ENCODE data around the gene GRIN3B.

The GRIN3B gene

GRCh38 chr19:960020-960419, 40.2 kb upstream of the GRIN3B start:
- no peak for ATAC-seq
- TF ChIP-seq ESRRG (CRISPR knock-in tag; IDR thresholded peaks at IDR 0.05): no peak
- TF ChIP-seq CREB5 (CRISPR knock-in tag; IDR thresholded peaks at IDR 0.05; ENCODE audit: low read depth): no peak
- TF ChIP-seq POU6F1 (CRISPR knock-in tag; IDR thresholded peaks at IDR 0.05; ENCODE audit: borderline replicate concordance, low read depth): no peak
- no peak for TF ChIP-seq CSDC2 (CRISPR knock-in tag; IDR thresholded peaks at IDR 0.05)
- no peak for TF ChIP-seq ZNF70 (CRISPR knock-in tag; IDR thresholded peaks at IDR 0.05)
- no peak for TF ChIP-seq ZFP3 (CRISPR knock-in tag; IDR thresholded peaks at IDR 0.05)
- TF ChIP-seq TSHZ2 (CRISPR knock-in tag; IDR thresholded peaks at IDR 0.05): no peak
- TF ChIP-seq CSRNP3 (CRISPR knock-in tag; IDR thresholded peaks at IDR 0.05): no peak
- TF ChIP-seq GLIS3 (CRISPR knock-in tag; IDR thresholded peaks at IDR 0.05): no peak
- no peak for TF ChIP-seq TCF4 (CRISPR knock-in tag; IDR thresholded peaks at IDR 0.05; ENCODE audit: borderline replicate concordance)
- no peak for TF ChIP-seq PATZ1 (CRISPR knock-in tag; IDR thresholded peaks at IDR 0.05; ENCODE audit: borderline replicate concordance)
- no peak for TF ChIP-seq PPARA (CRISPR knock-in tag; IDR thresholded peaks at IDR 0.05; ENCODE audit: borderline replicate concordance)
- TF ChIP-seq ZFP30 (CRISPR knock-in tag; IDR thresholded peaks at IDR 0.05): no peak
- no peak for TF ChIP-seq RARB (CRISPR knock-in tag; IDR thresholded peaks at IDR 0.05)
- TF ChIP-seq OSR1 (CRISPR knock-in tag; IDR thresholded peaks at IDR 0.05): no peak
- TF ChIP-seq BACH2 (CRISPR knock-in tag; IDR thresholded peaks at IDR 0.05; ENCODE audit: borderline replicate concordance): no peak
- TF ChIP-seq SNAI2 (CRISPR knock-in tag; IDR thresholded peaks at IDR 0.05): no peak
- TF ChIP-seq TOX (CRISPR knock-in tag; IDR thresholded peaks at IDR 0.05; ENCODE audit: borderline replicate concordance): no peak
- TF ChIP-seq ZC3H10 (CRISPR knock-in tag; IDR thresholded peaks at IDR 0.05): no peak
- TF ChIP-seq ZNF565 (CRISPR knock-in tag; conservative IDR thresholded peaks at IDR 0.05; ENCODE audit: low read depth): no peak

- ATAC-seq: no peak
- TF ChIP-seq SNAI2 (CRISPR knock-in tag; IDR thresholded peaks at IDR 0.05): no peak
- no peak for TF ChIP-seq ESRRG (CRISPR knock-in tag; IDR thresholded peaks at IDR 0.05)
- TF ChIP-seq PATZ1 (CRISPR knock-in tag; IDR thresholded peaks at IDR 0.05; ENCODE audit: borderline replicate concordance): no peak
- TF ChIP-seq PPARA (CRISPR knock-in tag; IDR thresholded peaks at IDR 0.05; ENCODE audit: borderline replicate concordance): no peak
- TF ChIP-seq POU6F1 (CRISPR knock-in tag; IDR thresholded peaks at IDR 0.05; ENCODE audit: borderline replicate concordance, low read depth): no peak
- TF ChIP-seq CSDC2 (CRISPR knock-in tag; IDR thresholded peaks at IDR 0.05): no peak
- TF ChIP-seq CSRNP3 (CRISPR knock-in tag; IDR thresholded peaks at IDR 0.05): no peak
- no peak for TF ChIP-seq RARB (CRISPR knock-in tag; IDR thresholded peaks at IDR 0.05)
- TF ChIP-seq OSR1 (CRISPR knock-in tag; IDR thresholded peaks at IDR 0.05): no peak
- TF ChIP-seq ISL1 (CRISPR knock-in tag; IDR thresholded peaks at IDR 0.05): no peak
- no peak for TF ChIP-seq ZNF70 (CRISPR knock-in tag; IDR thresholded peaks at IDR 0.05)
- no peak for TF ChIP-seq ZNF565 (CRISPR knock-in tag; conservative IDR thresholded peaks at IDR 0.05; ENCODE audit: low read depth)
- TF ChIP-seq ARNTL (CRISPR knock-in tag; IDR thresholded peaks at IDR 0.05; ENCODE audit: borderline replicate concordance, low read depth): no peak
- TF ChIP-seq ZNF8 (CRISPR knock-in tag; IDR thresholded peaks at IDR 0.05): no peak
- TF ChIP-seq BACH2 (CRISPR knock-in tag; IDR thresholded peaks at IDR 0.05; ENCODE audit: borderline replicate concordance): no peak
- TF ChIP-seq TOX (CRISPR knock-in tag; IDR thresholded peaks at IDR 0.05; ENCODE audit: borderline replicate concordance): no peak
Observed at GRCh38 chr19:960601-960938, 39.6 kb upstream of the GRIN3B start.
